HuH-7 (cell line): Measurements from ENCODE around the gene IRF4.

Experiments
- DNase-seq: peaks from one replicate; pipeline ENCODE4 v3.0.0; 2011; ENCODE audit warnings: low spot score

IRF4 gene

DNA sequence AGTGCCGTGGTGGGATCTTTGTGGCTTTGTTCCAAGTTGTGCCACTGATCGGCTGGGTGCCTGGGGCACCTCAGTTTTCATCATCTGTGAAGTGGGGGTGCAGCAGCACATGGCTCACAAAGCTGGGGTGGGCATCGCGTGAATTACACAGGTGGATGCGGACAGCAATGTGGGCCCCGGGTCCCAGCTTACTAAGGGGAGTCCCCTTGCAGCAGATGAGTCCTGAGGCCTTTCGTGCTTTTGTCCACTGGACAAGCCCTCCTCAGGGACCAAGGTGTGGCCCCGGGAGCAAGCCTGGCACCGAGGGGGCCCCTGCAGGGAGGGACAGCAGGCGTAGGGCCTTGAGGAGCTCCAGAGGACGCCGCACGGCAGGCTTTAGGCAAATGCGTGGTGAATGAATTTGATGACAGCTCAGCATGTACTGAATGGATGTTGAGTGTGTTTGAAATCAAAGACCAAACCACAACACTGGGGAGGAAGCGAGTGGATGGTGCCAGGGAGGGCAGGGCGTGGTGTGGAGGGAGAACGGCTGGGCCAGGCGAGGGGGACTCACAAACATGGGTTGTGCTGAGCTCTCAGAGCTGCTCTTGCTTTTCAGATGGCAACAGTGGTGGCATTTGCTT is 53.2 kb downstream of the IRF4 start:
- no peak for DNase-seq

DNA sequence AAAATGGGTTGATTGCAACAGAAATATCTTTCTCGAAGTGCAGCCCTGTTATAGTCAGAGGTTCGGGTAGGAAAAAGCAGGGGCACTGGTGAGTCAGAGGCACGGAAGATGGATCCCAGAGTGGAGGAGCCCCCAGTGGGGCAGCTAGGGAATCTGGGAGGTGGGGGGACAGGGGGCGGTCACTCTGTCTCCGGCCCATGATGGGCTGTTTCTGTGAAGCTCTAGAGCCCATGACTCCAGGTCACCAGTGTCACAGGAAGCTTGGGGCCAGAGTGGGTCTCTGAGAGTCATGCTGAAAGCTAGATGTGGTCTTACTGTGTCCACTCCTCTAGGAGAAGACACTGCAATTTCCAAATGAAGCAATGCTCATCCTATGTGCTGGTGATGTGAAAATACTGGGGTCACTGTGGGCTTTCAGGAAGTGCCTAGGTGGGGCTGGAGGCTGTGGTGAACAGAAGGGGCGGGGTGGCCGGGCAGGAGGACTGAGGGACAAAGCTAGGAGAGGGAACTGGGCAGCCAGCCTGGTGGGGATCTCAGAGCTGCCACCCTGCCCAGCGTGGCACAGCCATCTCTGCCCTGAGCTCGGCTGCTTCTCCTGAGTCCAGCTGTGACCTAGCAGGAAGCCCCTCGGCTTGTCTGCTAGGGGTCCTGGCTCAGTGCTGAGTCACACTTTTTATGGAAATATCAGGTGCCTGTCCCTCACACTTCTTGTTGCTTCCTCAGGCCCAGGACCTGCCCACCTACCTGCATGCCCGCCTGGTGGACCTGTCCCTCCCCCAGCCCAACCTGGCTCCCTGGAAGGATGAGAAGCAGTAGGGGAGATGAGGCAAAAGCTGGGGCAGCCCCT is 54.2 kb downstream of the IRF4 start:
- no peak for DNase-seq

DNA sequence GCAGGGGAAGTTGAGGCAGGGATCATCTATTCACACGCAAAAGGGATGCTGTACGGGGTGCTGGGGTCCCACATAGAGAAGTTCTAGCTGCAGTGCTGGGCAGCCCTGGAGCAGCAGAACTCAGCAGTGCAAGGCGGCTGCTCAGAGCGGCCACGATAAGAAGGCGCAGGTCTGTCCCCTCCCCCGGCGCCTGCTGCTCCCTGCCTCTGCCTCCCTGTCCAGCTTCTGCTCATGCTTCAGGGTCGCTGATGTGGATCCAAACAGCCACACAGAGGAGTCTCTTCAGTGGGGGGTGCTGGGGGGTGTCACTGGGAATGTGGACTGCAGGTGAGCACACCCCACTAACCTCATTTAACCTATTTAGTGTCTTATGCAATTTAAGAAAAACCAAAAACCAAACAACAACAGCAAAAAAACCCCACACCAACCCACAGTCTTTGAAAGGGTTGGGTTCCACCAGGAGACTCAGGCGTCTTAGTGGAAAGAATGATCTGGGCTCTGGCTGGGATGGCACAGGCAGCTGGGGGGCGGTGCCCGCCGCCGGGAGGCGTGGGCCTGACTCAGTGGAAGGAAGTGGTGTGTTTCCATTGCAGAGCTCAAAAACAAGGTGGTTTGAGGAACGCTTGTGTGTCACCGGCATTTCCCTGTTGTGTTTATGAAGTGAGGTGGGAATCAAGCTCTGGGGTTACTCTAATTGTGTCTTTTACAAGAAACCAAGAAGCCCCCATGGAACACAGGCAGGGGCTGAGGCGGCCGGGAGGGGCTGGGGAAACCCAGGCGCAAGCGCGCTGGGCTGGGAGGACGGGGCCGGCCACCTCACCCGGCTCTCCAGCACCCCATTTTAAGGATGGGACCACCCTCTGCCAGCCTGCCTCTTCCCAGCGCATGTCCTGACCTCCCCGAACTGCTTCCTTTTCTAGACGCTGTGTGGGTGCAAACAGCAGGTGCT is 55.1 kb downstream of the IRF4 start:
- DNase-seq, result no peak

DNA sequence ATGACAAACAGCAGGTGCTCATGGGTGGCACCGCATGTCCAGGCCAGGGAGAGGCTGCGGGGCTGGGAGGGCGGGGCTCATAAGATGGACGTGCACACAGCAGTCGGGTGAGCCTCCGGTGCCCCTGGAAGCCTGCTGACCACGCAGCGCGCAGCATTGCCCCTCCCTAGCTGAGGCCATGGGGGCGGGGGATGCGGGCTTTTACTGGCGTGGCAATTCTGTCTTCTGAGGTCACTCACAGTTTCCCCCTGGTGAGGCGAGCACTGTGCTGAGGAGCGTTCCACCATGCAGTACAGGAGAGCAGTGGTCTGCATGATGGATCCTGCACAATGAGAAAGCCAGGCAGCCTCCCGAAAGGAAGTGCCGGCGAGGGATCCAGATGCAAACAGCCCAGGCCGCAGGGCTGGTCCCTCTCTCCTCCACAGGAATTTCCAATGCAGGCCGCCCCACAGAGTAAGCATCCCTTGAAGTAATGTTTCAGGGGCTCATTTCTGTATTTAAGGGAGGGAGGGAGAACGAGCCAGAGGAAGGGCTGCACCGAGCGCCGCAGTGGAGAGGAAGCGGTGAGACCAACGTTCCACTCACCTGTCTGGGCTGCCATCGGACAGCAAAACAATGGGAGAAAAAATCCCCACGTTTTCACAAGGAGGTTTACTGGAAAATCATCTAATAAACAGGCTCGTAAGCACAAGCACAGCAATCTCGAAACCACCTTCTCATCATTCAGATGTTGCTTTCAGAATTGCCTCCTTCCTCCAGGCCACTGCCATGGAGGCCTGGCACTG is 56.0 kb downstream of the IRF4 start:
- DNase-seq, result no peak

DNA sequence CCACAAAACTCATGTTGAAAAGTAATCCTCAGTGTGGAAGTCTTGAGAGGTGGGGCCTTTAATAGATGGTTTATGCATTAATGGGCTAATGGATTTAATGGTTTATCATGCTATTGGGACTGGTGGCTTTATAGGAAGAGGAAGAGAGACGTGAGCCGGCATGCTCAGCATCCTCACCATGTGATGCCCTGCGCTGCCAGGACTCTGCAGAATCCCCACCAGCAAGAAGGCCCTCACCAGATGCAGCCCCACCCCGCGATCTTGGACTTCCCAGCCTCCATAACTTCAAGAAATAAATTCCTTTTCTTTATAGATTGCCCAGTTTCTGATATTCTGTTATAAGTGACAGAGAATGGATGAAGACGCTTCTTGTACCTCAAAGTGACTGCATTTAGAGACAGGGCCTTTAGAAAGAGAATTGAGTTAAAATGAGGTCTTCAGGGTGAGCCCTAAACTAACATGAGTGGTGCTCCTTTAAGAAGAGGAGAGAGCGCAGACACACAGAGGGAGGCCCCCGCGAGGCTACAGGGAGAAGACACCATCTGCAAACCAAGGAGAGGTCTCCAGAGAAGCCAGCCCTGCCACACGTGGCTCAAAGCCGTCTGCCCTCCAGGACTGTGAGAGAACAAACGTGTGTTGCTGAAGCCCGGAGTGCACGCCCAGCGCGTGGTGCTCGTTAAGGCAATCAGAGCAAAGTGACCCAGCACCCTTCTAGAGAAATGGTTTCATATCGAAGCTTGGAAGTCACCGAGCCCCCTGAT is 56.9 kb downstream of the IRF4 start:
- no peak for DNase-seq

DNA sequence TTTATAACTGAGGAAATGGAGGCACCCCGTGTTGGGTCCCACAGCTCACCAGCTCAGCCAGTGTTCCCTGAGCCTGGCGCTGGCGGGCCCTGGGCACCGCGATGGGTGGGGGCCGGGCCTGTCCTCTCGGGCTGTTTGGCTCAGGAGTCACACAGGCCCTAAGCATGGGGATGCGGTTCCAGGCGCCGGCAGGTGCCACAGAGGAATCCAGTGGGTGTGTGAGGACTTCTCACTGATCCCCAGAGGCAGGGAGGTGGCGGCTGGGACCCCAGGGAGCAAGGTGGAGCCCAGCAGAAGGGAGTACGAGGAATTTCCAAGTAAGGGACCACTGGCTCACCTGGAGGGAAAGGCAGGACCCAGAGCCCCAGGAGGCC is 57.5 kb downstream of the IRF4 start:
- DNase-seq, result no peak

DNA sequence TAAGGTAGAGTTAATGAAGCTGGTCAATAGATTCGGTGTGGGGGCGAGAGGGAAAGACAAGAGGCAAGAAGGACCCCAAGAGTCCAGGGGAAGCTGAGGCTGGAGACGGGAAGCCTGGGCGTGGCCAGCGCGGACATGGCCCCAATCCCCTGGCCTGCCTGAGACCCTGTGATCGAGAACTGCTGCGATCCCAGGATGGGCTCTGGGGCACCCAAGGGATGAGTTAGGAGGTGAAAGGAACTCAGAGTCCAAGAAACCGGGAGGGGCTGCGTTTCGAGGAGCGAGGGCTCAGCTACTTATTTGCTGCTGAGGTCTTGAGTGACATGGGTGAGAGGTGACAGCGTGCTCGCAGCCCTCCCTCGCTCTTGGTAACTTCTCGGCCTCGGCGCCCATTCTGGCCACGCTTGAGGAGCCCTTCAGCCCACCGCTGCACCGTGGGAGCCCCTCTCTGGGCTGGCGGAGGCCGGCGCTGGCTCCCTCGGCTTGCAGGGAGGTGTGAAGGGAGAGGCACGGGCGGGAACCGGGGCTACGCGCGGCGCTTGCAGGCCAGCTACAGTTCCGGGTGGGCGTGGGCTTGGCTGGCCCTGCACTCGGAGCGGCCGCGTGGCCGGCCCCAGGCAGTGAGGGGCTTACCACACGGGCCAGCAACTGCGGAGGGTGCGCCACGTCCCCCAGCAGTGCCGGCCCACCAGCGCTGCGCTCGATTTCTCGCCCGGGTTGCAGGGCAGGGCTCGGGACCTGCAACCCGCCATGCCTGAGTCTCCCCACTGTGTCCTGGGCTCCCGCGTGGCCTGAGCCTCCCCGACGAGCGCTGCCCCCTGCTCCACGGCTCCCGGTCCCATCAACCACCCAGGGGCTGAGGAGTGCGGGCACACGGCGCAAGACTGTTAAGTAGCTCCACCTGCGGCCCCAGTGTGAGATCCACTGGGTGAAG is 58.2 kb downstream of the IRF4 start:
- DNase-seq, result no peak

DNA sequence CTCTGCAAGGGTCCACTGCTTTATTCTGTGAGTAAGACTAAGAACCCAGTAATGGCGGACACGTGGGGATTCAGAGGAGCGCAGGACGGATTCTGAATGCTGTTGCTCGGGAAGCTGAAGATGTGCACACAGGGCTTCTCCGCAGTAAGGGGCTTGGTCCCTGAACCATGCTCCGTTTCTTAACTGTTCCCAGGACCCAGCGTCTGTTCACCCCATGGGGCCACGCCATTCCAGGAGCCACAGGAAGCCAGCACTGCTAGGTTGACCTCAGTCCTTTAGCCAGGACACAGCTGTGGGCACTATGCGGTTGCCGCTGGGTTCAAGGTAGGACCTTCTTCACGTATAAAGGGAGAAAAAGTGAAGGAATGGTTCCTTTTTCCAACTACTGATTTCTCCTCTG is 59.8 kb downstream of the IRF4 start:
- no peak for DNase-seq

DNA sequence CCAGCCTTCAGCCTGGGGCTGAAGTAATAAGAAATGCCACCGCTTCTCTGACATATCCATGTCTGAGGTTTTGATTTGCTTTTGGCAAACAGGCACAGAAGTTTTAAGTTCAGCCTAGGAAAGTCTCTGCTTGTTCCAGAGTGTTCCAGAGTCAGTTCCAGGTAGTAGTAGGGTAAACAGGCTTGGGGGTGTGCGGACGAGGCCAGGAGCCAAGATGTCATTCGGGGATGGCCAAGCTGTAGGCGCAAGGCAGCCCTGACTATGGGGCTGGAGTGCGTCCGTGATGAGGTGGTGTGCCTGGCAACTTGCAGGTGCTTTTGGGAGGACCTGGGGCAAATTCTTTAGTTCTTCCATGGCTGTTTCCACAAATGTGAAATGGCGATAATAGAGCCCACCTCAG is 60.3 kb downstream of the IRF4 start:
- DNase-seq, result no peak

DNA sequence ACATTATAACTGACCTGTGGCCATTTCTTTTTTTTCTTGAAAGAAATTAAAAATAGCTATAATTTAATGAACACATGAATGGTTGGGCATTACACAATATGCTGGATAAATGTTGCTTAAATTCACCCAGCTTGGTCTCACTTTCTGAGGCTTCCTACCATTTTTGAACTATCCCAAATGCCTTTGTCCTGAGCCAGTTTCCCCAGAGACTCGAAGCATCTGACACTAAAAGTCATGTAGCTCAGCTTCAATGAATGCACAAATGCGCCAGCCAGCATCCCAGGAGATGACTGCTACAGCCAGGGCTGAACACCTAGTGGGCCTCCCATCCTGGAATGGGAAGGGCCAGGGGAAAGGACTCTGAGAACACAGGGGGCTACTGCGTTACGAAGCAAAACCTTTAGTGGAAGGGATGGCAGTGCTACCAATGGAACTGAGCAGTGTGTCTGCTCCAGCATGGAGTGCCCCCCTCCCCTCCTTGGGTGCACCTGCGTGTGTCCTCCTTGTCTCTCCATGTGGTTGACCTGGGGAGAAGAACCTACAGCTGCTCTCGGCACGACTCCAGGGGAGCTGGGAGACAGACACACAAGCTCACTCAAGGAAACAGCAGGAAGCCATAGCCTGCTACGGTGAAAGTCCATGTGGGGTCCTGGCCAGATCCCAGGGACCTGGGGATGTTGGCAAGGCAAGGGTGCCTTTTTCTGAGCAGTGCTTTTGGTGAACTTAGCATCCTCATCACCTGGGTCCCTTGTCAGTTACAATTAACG is 60.9 kb downstream of the IRF4 start:
- DNase-seq, result no peak

DNA sequence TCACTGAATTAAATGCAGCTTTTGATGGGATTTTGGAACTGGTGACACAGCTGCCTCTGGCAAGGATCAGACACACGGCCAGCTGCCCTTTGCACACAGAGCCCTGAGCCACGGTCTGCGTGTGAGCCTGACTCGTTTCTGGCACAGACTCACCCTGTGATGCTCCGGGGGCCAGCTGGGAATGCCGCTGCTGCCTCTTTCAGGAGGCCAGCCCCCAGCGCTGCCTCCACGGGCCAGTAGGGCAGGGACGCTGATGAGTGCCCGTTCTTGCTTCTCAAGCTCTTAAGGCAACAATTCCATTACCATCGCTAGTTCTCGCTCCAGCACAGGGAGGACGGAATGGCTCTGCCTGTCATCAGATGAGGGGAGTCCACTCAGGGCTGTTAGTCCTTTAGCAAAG is 61.6 kb downstream of the IRF4 start:
- no peak for DNase-seq

DNA sequence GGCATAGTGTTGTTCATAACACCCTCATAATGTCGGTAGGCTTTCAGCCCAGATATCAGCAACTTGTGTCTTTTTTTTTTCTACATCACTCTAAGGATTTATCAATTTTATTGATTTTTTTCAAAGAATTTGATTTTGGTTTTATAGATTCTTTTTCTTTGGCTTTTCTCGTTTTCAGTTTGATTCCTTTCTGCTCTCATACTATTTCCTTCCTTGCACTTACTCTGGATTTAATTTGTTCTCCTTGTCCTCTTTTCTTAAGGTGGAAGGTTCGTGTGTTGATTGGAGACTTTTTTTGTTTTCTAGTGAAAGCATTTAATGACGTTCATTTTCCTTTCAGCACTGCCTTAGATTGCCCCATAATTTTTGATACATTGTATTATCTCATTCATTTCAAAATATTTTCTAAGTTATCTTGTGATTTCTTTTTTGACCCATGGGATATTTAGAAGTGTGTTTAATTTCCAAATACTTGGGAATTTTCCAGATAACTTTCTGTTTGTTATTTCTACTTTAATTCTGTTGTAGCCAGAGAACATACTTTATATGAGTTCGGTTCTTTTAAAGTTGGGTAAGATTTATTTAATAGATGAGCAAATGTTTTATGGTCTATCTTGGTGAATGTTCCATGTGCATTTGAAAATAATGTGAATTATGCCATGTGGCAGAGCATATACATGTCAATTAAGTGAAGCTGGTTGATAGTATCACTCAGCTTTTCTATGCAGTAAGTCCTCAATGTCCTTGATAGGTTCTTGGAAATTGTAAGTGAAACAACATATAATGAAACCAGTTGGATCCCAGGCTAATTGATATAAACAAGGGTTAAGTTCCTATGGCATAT is 62.8 kb downstream of the IRF4 start:
- DNase-seq, result no peak

DNA sequence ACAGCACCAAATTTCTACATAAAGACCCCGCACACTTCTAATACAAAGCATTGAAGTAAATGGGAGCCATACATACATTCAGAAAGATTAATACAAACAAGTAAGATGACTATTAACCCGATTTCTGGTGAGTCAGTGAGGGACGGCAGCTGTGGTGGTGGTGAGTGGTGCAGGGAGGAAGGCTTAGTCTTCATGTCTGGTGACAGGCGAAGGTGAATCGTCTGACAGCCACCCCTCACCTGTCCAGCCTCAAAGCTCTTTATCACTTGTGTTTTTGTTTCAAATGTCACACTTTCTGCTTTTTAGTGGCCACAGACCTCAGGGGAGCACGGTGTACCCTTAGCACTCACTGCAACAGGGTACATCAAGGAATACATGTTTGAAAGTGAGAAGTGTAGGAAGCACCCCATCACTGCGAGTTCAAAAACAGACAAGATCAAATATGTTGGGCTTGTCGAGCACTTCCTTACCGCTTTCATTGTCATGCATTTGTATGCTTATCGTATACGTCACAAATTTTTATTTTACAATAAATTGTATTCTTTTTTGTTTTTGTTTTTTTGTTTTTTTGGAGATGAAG is 63.5 kb downstream of the IRF4 start:
- no peak for DNase-seq

DNA sequence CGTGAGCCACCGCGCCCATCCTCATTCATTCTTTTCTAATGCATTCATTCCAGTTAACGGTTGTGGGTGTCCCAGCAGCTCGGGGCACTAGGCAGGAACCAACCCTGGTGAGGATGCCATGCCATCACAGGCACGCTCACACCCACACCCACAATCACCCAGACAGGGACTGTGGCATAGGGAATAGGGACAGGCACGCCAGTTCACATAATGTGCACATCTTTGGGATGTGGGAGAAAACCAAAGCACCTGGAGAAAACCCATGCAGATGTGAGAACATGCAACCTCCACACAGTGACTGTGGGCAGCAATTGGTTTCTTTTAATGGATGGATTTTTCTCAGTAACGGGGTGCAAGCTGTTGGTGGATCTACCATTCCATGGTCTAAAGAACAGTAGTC is 64.3 kb downstream of the IRF4 start:
- no peak for DNase-seq

DNA sequence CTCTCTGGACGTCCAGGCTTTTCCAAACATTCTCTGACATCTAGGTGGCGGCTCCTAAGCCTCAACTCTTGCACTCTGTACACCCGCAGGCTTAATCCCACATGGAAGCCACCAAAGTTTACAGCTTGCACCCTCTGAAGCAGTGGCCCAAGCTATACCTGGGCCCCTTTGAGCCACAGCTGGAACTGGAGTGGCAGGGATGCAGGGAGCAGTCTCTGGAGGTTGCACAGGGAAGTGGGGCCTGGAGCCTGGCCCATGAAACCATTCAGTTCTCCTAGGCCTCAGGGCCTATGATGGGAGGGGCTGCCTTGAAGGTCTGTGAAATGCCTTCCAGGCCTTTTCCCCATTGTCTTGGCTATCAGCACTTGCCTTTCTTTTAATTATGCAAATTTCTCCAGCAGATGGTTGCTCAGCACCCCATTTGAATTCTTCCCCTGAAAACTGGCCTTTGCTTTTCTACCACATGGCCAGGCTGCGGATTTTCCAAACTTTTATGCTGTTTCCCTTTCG is 64.9 kb downstream of the IRF4 start:
- DNase-seq, result no peak

DNA sequence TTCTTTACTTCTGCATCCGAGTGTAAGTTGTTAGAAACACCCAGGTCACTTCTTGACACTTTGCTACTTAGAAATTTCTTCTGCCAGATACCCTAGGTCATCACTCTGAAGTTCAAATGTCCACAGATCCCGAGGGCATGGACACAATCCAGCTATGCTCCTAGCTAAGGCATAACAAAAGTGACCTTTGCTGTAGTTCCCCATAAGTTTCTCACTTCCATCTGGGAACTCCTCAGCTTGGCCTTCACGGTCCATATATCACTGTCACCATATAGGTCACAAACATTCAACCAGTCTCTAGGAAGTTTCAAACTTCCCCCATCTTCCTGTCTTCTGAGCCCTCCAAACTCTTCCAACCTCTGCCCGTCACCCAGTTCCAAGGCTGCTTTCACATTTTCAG is 65.3 kb downstream of the IRF4 start:
- DNase-seq, result no peak
